Small intestine (tissue), 7 donors: ENCODE results near the gene ARV1. TPM values are rescaled to one million over a fixed set of nuclear protein-coding genes. Genes with fewer than 3 reads are reported as not detected.
A peak's percentile ranks its signal among the peaks of the same experiment; 100 is the strongest.
"Not testable (repeated sequence)": the region's sequence is repeated elsewhere in the genome, so short reads cannot be mapped to it uniquely, and the experiment has no call there.

Source experiments
- DNase-seq, 2 donors: peaks; one replicate each; pipeline versions ENCODE4 v3.0.0 to v3.0.0-alpha.2; 2013
- FAIRE-seq: peaks from 2 replicates; lab custom pipeline; 2012; peaks lifted over from hg19 to GRCh38; lab: Jason Lieb, UNC
- H3K27ac ChIP-seq, 3 donors: one replicate each; pipeline ENCODE4 v1.5.1; 2013; ENCODE audit warnings: low read length in 2 of 3, mild to moderate bottlenecking in 2 of 3, control low read depth in 1 of 3, inconsistent platforms in 1 of 3, low read depth in 1 of 3, moderate library complexity in 1 of 3
- H3K27me3 ChIP-seq, 3 donors: one replicate each; pipeline ENCODE4 v1.6.1; 2013; ENCODE audit warnings: low read length in 3 of 3, inconsistent platforms in 1 of 3; ENCODE audit not compliant: control insufficient read depth in 3 of 3, insufficient read depth in 3 of 3
- H3K36me3 ChIP-seq, 3 donors: one replicate each; pipeline ENCODE4 v1.6.1; 2013; ENCODE audit warnings: low read length in 3 of 3, inconsistent platforms in 1 of 3, low read depth in 1 of 3, mild to moderate bottlenecking in 1 of 3, moderate library complexity in 1 of 3; ENCODE audit not compliant: control insufficient read depth in 3 of 3, insufficient read depth in 2 of 3
- H3K4me1 ChIP-seq, 3 donors: one replicate each; pipeline ENCODE4 v1.6.1; 2013; ENCODE audit warnings: low read length in 2 of 3, inconsistent platforms in 1 of 3, low read depth in 1 of 3, mild to moderate bottlenecking in 1 of 3, moderate library complexity in 1 of 3; ENCODE audit not compliant: control insufficient read depth in 3 of 3, insufficient read depth in 2 of 3
- H3K4me3 ChIP-seq, 3 donors: one replicate each; pipeline ENCODE4 v1.5.1; 2013; ENCODE audit warnings: low read length in 3 of 3, control low read depth in 1 of 3, inconsistent platforms in 1 of 3, low read depth in 1 of 3, mild to moderate bottlenecking in 1 of 3, moderate library complexity in 1 of 3
- H3K9me3 ChIP-seq, 2 donors: one replicate each; pipeline ENCODE4 v1.6.1; 2013; ENCODE audit warnings: low read depth in 1 of 2, low read length in 1 of 2; ENCODE audit not compliant: control insufficient read depth in 2 of 2, insufficient read depth in 1 of 2
- WGBS, 3 donors: extraction: QIAGEN DNeasy Blood & Tissue Kit; methylation state at CpG; one replicate each; pipeline ENCODE4 v1.1.7; 2013; 5-methylcytosine and 5-hydroxymethylcytosine counted together
- polyA plus RNA-seq, 4 donors: library from polyadenylated mRNA; stranded (reverse) in 3 of 4; unstranded in 1 of 4; fragments of 200-250 nt in 3 of 4; fragments of 120-200 nt in 1 of 4; gene quantifications; one replicate each; pipeline versions ENCODE4 v1.2.1 to v1.2.3, GENCODE V29; 2013
- donor health status: healthy with polysubstance abuse.
- donor health status: control.
- donor health status: control.
- donor health status: Bipolar disorder and iron deficiency.
- donor health status: healthy.

The ARV1 gene
- polyA plus RNA-seq, 4 donors, result 15.7 to 30.5 (median 22.9) TPM

DNA sequence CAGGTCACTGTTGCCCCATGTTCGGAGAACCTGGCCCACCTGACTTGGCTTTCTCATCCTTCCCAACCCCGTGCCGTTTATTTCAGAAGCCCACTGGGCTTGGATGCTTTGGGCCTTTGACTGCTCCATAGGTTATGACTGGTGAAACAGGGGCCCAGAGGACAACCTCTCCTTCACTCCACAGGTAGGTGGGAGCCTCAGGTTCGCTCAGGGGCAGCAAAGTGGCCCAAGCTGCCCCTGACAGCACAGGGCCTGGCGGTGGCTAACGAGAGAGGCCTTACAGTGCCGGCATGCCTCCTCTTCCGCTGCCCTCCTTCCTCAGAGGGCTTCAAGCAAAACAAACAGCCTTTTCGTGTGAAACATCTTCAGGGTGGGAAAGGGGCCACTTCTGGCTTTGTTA, 44.3 kb downstream of the ARV1 start:
- WGBS, 3 donors, result 89 to 93% (median 93%) methylated on average over 9 of the region's 9 CpGs
- H3K4me1 ChIP-seq, result no peaks in the 10 kb centered on the region
- H3K27me3 ChIP-seq, result no peaks in the 10 kb centered on the region
- H3K9me3 ChIP-seq, result no peaks in the 10 kb centered on the region
- peaks cover 0 to 2% (median 0%) of the 10 kb centered on the region in 3 donors for H3K36me3 ChIP-seq
- DNase-seq, result no peak
- no peak overlapping the region for H3K4me3 ChIP-seq
- H3K27ac ChIP-seq, result no peak overlapping the region
- FAIRE-seq, result no peak

DNA sequence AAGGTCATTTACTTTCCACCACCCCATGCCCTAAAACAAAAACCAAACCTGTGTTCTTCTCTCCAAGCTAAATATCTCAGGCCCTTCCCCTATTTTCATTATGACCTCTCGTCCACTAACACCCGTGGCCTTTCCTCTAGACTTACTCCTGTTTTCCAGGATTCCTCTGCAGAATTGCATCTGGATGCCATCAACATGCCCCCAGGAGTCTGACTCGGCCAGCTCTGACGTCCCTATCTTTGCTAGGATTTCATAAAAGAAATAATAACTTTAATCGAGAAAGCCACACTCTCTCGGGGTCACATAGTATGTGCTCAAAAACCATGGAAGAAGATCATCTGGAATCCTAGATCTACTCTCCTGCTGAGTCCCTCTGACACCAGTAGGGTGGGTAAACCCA, 47.7 kb downstream of the ARV1 start:
- H3K4me3 ChIP-seq, result no peak overlapping the region
- peaks cover 0 to 2% (median 0%) of the 10 kb centered on the region in 3 donors for H3K36me3 ChIP-seq
- no peaks in the 10 kb centered on the region for H3K4me1 ChIP-seq
- no peak for DNase-seq
- WGBS, 3 donors, result 84 to 93% (median 86%) methylated on average over 6 of the region's 6 CpGs
- no peaks in the 10 kb centered on the region for H3K9me3 ChIP-seq
- FAIRE-seq, result no peak
- H3K27me3 ChIP-seq, result no peaks in the 10 kb centered on the region
- H3K27ac ChIP-seq, result no peak overlapping the region

DNA sequence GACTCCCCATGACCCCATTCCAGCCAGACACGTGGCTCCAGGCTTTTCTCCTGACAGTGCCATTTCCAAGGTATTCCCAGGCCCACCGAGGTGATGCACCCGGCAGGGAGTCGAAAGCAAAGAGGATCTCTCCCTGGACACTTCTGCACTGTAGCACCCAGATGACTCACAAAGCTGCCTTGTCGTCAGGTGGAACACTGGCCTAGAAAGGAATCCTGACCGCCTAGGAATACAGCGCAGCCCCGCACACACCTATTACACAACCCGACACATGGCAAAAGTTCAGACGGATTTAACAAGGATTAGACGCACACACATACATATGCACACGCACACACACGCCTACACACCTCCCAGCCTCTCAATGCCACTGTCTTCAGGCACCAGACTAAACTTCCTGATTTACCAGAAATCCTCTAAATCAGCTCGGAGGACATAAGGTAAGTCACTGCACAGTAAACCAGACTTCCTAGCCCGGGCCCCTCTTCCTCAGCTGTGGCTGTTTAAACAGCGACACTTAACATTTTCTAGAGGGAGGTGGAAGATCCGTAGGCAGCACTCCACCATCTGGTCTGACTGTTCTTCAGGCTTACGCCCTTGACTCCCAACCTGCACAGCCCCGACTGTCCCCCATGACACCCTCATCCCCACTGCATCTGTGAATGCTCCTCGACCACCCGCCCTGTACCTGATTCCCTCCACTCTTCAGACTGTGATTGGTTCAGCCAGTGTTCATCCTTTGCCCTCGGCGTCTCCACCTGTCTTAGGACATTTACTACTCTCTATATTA, 48.4 kb downstream of the ARV1 start:
- no peak overlapping the region for H3K27ac ChIP-seq
- no peaks in the 10 kb centered on the region for H3K4me1 ChIP-seq
- no peaks in the 10 kb centered on the region for H3K27me3 ChIP-seq
- no peaks in the 10 kb centered on the region for H3K9me3 ChIP-seq
- DNase-seq (no peak), FAIRE-seq (no peak)
- no peak overlapping the region for H3K4me3 ChIP-seq
- WGBS, 3 donors, result 83 to 89% (median 86%) methylated on average over 23 of the region's 23 CpGs
- H3K36me3 ChIP-seq, result peaks cover 0 to 2% (median 0%) of the 10 kb centered on the region in 3 donors

DNA sequence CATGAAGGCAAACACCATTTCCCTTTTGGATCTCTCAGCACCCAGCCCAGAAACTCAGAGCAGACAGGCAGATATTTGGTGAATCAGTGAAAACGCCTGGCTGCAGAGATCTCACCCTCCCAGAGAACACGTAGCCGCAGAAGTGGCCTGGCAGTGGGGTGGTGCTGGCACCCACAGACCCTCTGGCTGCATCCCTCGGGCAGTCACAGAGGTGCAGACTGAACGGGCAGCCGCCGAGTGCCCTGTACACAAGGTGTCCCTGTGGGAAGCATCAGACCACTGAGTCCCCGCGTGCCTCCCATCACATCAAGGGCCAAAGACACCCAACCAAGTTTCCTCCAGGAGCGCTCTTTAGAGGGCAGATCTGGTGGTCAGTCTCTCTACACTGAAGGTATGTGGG, 49.1 kb downstream of the ARV1 start:
- H3K4me1 ChIP-seq, result no peaks in the 10 kb centered on the region
- DNase-seq (no peak), FAIRE-seq (no peak)
- peaks cover 0 to 2% (median 0%) of the 10 kb centered on the region in 3 donors for H3K36me3 ChIP-seq
- no peak overlapping the region for H3K4me3 ChIP-seq
- WGBS, 3 donors, result 92 to 95% (median 94%) methylated on average over 10 of the region's 10 CpGs
- H3K27ac ChIP-seq, result no peak overlapping the region
- no peaks in the 10 kb centered on the region for H3K27me3 ChIP-seq
- no peaks in the 10 kb centered on the region for H3K9me3 ChIP-seq

DNA sequence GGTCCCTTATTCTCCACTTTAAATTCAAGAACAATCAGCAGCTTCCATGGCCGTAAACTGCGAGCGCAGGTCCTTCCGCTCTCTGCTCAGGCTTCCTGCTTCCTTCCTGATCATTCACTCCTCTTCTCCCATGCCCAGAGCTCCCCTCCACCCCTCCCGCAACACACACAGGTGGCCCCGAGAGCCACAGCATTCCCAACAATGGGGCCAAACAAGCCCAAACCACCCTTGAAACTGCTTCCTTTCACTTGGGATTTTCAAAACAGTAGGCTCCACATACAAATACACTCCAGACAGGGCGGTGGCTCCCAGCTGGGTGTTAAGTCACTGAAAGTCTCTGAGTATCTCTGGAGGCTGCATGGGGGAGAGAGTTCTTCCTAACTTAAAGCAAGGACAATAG, 49.8 kb downstream of the ARV1 start:
- Histone ChIP-seq H3K4me3 (no peak overlapping the region), H3K27ac (no peak overlapping the region), H3K4me1 (no peaks in the 10 kb centered on the region), H3K9me3 (no peaks in the 10 kb centered on the region), H3K27me3 (no peaks in the 10 kb centered on the region), H3K36me3 (peaks cover 0 to 2% (median 0%) of the 10 kb centered on the region in 3 donors)
- DNase-seq (no peak), FAIRE-seq (no peak)
- 73 to 89% (median 80%) methylated on average over 7 of the region's 7 CpGs for WGBS, 3 donors

DNA sequence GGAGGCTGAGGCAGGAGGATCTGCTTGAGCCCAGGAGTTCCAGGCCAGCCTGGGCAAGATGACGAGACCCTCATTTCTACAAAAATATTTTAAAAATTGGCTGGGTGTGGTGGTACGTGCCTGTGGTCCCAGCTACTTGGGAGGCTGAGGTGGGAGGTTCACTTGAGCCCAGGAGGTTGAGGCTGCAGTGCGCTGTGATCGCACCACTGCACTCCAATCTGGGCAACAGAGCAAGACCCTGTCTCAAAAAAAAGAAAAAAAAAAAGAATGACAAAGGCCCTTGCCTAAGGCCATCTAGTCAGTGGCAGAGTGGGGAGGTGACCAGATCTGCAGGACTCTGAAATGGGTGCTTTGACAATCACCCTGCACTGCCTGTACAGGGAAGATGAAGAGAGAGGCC, 50.4 kb downstream of the ARV1 start:
- H3K36me3 ChIP-seq, H3K4me3 ChIP-seq, H3K27ac ChIP-seq, H3K9me3 ChIP-seq, DNase-seq, H3K4me1 ChIP-seq, FAIRE-seq, H3K27me3 ChIP-seq: not testable (repeated sequence)
- WGBS, 3 donors, result 93 to 95% (median 93%) methylated on average over 4 of the region's 4 CpGs

DNA sequence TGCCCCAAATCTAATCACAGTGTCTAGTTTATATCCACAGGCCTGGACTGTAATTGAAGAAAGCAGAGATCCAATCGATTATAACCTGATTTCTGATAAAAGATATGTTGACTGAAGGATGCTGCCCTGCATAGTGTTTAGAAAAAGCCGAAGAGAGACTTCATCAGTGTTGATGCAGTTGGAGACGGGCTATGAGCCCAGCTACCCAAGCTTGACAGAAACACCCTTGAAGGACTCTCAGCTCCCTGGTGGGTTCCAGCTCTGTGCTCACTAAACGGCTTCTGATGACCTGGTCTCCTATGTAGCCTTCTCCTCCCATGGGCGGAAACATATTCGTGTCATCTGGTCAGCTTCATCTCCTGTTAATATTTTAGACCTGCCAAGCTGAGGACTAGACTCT, 50.9 kb downstream of the ARV1 start:
- no peaks in the 10 kb centered on the region for H3K9me3 ChIP-seq
- no peak for DNase-seq
- FAIRE-seq, result no peak
- H3K27ac ChIP-seq, result no peak overlapping the region
- H3K27me3 ChIP-seq, result no peaks in the 10 kb centered on the region
- 84 to 91% (median 90%) methylated on average over 6 of the region's 6 CpGs for WGBS, 3 donors
- no peak overlapping the region for H3K4me3 ChIP-seq
- peaks cover 0 to 2% (median 0%) of the 10 kb centered on the region in 3 donors for H3K36me3 ChIP-seq
- no peaks in the 10 kb centered on the region for H3K4me1 ChIP-seq

DNA sequence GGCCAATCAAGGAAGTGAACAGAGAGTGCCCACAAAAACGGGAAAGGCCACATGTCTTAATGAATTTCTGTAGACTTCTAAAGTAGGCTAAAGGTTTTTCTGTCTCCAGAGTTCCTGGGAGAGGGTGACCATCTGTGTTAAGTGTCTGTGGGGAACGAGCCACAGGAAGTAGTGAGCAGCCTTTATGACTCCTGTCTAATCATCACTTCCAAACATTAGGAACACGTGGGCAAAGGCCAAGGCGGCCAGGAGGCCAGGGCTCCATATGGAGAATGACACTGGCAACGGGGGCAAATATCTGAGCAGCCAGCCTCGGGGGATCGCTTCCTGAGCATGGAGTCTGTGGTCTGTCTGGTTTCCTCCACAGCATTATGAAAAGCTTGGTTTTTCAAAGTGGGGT, 54.1 kb downstream of the ARV1 start:
- no peaks in the 10 kb centered on the region for H3K9me3 ChIP-seq
- DNase-seq (peak in 1 of 2 donors; percentile 11), FAIRE-seq (no peak)
- peaks cover 0 to 1% (median 0%) of the 10 kb centered on the region in 3 donors for H3K36me3 ChIP-seq
- no peak overlapping the region for H3K4me3 ChIP-seq
- H3K27me3 ChIP-seq, result peaks cover 0 to 7% (median 0%) of the 10 kb centered on the region in 3 donors
- WGBS, 3 donors, result 40 to 44% (median 41%) methylated on average over 7 of the region's 7 CpGs
- no peak overlapping the region for H3K27ac ChIP-seq
- no peaks in the 10 kb centered on the region for H3K4me1 ChIP-seq
